Astrocyte of the spinal cord (primary cell): ENCODE data around the gene PCDHA1.
"Not testable (repeated sequence)": the region's sequence is repeated elsewhere in the genome, so short reads cannot be mapped to it uniquely, and the experiment has no call there.

Source experiments
- DNase-seq: peaks from one replicate; pipeline ENCODE4 v3.0.0; 2011; ENCODE audit warnings: low read depth, low spot score
- H3K4me3 ChIP-seq: 2 replicates; pipeline ENCODE4 v1.5.1; 2011; ENCODE audit warnings: low read depth, mild to moderate bottlenecking, low read length, moderate library complexity
- in situ Hi-C: cut with HindIII; loops from 2 replicates; pipeline ENCODE4 v1.10.0; 2017; ENCODE audit warnings: low sequenced_read_pairs
- TF ChIP-seq, protein P1 (sequence below): IDR thresholded peaks from 2 replicates; pipeline ENCODE4 v1.5.1; 2012; ENCODE audit warnings: low read depth, mild to moderate bottlenecking, low read length, inconsistent platforms

Gene PCDHA1

DNA sequence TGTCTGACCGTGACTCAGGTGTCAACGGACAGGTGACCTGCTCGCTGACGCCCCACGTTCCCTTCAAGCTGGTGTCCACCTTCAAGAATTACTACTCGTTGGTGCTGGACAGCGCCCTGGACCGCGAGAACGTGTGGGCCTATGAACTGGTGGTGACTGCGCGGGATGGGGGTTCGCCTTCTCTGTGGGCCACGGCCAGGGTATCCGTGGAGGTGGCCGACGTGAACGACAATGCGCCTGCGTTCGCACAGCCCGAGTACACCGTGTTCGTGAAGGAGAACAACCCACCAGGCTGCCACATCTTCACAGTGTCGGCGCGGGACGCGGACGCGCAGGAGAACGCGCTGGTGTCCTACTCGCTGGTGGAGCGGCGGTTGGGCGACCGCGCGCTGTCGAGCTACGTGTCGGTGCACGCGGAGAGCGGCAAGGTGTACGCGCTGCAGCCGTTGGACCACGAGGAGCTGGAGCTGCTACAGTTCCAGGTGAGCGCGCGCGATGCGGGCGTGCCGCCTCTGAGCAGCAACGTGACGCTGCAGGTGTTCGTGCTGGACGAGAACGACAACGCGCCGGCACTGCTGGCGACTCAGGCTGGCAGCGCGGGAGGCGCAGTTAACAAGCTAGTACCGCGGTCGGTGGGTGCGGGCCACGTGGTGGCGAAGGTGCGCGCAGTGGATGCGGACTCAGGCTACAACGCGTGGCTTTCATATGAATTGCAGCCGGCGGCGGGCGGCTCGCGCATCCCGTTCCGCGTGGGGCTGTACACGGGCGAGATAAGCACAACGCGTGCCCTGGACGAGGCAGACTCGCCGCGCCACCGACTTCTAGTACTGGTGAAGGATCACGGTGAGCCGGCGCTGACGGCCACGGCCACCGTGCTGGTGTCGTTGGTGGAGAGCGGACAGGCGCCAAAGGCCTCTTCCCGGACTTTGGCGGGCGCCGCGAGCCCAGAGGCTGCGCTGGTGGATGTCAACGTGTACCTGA lies 84.6 kb downstream of the PCDHA1 start:
- TF ChIP-seq, protein P1, sequence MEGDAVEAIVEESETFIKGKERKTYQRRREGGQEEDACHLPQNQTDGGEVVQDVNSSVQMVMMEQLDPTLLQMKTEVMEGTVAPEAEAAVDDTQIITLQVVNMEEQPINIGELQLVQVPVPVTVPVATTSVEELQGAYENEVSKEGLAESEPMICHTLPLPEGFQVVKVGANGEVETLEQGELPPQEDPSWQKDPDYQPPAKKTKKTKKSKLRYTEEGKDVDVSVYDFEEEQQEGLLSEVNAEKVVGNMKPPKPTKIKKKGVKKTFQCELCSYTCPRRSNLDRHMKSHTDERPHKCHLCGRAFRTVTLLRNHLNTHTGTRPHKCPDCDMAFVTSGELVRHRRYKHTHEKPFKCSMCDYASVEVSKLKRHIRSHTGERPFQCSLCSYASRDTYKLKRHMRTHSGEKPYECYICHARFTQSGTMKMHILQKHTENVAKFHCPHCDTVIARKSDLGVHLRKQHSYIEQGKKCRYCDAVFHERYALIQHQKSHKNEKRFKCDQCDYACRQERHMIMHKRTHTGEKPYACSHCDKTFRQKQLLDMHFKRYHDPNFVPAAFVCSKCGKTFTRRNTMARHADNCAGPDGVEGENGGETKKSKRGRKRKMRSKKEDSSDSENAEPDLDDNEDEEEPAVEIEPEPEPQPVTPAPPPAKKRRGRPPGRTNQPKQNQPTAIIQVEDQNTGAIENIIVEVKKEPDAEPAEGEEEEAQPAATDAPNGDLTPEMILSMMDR, result no peak
- no peak overlapping the region for H3K4me3 ChIP-seq
- DNase-seq, result no peak
- in situ Hi-C loops, result no loop called here

DNA sequence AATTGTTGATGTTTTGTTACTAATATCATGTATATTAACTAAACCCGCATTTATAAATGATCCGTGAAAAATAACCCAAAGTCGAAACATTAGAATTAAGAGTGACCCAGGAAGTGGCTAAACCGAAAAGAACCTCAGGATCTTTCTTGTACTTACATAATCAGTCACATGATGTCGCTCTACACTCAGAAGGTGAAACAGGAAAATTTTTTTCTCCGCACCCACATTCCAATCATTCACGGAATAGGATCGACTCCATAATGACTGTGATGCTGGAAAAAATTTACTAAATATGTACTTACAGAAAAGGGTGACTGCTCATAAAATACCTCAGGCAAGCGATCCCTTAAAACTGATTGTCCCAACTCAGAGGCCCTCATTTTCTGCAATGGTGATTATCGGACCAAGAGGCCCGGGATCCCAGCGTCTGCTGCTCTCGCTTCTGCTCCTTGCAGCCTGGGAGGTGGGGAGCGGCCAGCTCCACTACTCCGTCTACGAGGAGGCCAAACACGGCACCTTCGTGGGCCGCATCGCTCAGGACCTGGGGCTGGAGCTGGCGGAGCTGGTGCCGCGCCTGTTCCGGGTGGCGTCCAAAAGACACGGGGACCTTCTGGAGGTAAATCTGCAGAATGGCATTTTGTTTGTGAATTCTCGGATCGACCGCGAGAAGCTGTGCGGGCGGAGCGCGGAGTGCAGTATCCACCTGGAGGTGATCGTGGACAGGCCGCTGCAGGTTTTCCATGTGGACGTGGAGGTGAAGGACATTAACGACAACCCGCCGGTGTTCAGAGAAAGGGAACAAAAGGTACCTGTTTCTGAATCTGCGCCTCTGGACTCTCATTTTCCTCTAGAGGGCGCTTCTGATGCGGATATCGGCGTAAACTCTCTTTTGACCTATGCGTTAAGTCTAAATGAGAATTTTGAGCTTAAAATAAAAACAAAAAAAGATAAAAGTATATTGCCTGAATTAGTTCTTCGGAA lies 89.4 kb downstream of the PCDHA1 start, which contains the start of gene PCDHA12:
Gene PCDHA12 (plus strand): TSS at position 224 of the 981 bp plus-strand sequence. CDS start 165 bp downstream, at position 389.
- TF ChIP-seq, protein P1, result no peak
- in situ Hi-C loops, result no loop called here
- no peak for DNase-seq
- H3K4me3 ChIP-seq, result no peak within 1 kb of the TSS

DNA sequence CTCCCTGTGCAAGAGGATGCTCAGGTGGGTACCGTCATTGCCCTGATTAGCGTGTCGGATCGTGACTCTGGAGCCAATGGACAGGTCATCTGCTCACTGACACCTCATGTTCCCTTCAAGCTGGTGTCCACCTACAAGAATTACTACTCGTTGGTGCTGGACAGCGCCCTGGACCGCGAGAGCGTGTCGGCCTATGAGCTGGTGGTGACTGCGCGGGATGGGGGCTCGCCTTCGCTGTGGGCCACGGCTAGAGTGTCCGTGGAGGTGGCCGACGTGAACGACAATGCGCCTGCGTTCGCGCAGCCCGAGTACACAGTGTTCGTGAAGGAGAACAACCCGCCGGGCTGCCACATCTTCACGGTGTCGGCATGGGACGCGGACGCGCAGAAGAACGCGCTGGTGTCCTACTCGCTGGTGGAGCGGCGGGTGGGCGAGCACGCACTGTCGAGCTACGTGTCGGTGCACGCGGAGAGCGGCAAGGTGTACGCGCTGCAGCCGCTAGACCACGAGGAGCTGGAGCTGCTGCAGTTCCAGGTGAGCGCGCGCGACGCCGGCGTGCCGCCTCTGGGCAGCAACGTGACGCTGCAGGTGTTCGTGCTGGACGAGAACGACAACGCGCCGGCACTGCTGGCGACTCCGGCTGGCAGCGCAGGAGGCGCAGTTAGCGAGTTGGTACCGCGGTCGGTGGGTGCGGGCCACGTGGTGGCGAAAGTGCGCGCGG lies 90.8 kb downstream of the PCDHA1 start:
- DNase-seq, in situ Hi-C loops: not testable (repeated sequence)

DNA sequence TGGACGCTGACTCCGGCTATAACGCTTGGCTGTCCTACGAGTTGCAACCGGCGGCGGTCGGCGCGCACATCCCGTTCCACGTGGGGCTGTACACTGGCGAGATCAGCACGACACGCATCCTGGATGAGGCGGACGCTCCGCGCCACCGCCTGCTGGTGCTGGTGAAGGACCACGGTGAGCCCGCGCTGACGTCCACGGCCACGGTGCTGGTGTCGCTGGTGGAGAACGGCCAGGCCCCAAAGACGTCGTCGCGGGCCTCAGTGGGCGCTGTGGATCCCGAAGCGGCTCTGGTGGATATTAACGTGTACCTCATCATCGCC lies 91.3 kb downstream of the PCDHA1 start:
- TF ChIP-seq, protein P1, result no peak
- H3K4me3 ChIP-seq, result no peak overlapping the region
- in situ Hi-C loops, result no loop called here
- no peak for DNase-seq

More for the DNA sequence above, 90.8 kb downstream of the PCDHA1 start:
- not testable (repeated sequence) for H3K4me3 ChIP-seq

DNA sequence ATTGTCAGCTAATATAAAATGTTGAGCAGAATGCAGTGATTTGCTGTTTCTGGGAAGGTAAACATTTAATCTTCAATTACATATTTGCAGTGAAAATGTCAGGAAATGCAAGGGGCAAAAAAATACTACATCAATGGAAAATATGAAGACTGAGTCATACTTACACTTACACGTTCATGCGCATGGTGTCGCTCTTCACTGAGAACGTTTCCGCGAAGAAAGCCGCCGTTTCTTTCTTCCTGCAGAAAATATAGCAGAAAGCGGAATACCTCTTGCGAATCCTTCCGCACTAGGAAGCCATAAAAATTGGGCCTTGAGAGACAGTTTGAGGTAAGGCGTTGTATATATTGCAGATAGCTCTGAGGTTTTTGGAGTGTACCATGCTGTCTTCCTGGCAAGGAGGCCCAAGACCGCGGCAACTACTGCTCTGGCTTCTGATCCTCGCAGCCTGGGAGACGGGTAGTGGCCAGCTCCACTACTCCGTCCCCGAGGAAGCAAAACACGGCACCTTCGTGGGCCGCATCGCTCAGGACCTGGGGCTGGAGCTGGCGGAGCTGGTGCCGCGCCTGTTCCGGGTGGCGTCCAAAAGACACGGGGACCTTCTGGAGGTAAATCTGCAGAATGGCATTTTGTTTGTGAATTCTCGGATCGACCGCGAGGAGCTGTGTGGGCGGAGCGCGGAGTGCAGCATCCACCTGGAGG lies 96.1 kb downstream of the PCDHA1 start, which contains the start of gene PCDHA13:
Gene PCDHA13 (plus strand): TSS at position 236 of the 702 bp plus-strand sequence. CDS start 145 bp downstream, at position 381.
- TF ChIP-seq, protein P1, result no peak
- in situ Hi-C loops, result no loop called here
- no peak for DNase-seq
- H3K4me3 ChIP-seq, result no peak within 1 kb of the TSS

DNA sequence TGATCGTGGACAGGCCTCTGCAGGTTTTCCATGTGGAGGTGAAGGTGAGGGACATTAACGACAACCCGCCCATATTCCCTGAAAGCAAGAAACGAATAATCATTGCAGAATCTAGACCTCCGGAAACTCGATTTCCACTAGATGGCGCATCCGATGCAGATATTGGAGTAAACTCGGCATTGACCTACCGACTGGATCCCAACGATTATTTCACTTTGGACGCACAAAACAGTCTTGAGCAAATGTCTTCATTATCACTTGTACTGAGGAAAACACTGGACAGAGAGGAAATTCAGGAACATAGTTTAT lies 96.6 kb downstream of the PCDHA1 start:
- in situ Hi-C loops, result no loop called here
- TF ChIP-seq, protein P1, result no peak
- H3K4me3 ChIP-seq, result no peak overlapping the region
- no peak for DNase-seq
